Activated CD8-positive, alpha-beta memory T cell treated with anti-CD3 and anti-CD28 coated beads, Interleukin-2, amount 50 U/mL, for 4 hours (primary cell): Measurements from ENCODE around the gene EIPR1.

ENCODE experiments used
- DNase-seq: peaks from one replicate; pipeline ENCODE4 v3.0.0-alpha.2; 2020

The EIPR1 gene

DNA sequence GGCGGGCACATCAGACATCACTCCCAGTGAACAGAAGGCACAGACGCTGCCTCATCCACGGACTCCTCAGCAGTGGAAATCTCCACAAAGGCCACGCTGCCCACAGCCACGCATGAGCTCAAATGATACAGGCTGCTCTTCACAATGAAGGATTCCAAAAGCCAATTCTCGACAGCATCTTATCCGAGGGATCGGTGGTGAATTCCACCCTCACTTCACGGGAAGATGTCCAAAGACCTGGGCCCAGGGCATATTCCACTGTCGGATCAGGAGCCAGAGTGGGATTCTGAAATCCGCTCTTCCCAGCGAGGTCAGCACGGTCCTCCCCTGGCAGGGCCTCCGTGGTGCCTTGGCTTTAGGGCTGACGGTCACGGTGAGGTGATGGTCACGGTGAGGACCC lies 55.8 kb downstream of the EIPR1 start:
- no peak for DNase-seq

DNA sequence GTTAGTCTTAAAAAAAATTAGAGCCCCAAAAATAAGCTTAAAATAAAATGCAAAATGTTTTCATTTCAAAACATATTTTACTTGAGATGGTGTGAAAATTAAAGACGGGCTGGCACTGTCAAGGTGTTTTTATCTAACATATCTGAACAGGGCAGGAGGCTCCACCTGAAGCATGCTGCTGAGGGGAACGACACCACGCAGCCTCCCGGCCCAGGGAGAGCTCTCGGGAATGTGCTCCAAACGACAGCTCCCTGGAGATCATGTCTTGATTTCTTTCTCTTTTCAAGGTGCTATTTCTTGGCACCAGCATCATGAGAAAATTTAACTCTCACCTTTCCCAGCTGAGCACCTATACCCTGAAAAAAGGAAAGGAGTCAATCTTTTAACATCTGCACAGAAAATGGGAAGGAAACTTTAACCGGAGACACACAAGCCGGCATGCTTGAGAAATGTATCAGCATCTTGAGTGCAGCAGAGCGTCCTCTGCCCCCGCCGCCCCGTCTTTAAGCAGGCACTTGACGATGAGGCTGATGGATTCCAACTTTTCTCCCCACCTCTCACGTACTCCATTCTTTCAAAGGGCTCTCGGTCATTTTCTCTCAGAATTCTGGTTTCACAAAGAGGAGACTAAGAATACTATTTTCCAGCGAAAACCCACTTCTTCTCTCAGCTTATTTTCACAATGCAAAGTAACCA lies 56.6 kb downstream of the EIPR1 start:
- no peak for DNase-seq

DNA sequence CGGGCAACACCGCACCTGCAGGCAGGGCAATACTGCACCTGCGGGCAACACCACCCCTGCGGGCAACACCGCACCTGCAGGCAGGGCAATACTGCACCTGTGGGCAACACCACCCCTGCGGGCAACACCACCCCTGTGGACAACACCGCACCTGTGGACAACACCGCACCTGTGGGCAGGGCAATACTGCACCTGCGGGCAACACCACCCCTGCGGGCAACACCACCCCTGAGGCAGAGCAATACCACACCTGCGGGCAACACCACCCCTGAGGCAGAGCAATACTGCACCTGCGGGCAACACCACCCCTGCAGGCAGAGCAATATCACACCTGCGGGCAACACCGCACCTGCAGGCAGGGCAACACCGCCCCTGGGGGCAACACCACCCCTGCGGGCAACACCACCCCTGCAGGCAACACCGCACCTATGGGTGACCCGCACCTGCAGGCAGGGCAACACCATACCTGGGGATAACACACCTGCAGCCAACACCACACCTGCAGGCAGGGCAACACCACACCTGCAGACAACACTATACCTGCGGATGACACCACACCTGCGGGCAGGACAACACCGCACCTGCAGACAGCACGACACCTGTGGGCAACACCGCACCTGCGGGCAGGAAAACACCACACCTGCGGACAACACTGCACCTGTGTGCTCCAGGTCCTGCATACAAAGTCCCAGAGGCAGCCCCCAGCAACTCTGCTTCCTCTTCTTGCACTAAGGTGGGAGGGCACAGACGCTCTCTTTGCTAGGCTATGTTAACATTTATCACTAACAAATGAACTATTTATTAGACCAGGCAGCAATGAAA lies 57.7 kb downstream of the EIPR1 start:
- DNase-seq, result no peak

DNA sequence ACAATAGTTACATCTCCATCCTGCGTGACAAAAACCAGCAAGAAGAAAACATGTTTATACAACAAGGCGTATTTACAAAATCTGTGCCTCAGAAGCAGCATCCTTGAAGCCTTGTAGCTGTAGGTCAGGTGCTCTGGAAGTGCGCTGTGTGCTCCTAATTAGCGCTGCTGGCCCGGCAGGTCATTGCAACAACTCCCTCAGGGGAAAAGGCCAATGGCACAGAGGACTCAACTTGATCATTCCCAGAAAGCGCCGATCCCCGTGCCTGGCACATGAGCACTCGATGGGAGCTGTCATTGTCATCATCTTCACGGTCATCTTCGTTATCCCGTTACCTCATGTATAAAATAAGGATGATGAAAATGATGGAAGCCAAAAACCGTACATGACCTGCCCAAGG lies 58.5 kb downstream of the EIPR1 start:
- no peak for DNase-seq

DNA sequence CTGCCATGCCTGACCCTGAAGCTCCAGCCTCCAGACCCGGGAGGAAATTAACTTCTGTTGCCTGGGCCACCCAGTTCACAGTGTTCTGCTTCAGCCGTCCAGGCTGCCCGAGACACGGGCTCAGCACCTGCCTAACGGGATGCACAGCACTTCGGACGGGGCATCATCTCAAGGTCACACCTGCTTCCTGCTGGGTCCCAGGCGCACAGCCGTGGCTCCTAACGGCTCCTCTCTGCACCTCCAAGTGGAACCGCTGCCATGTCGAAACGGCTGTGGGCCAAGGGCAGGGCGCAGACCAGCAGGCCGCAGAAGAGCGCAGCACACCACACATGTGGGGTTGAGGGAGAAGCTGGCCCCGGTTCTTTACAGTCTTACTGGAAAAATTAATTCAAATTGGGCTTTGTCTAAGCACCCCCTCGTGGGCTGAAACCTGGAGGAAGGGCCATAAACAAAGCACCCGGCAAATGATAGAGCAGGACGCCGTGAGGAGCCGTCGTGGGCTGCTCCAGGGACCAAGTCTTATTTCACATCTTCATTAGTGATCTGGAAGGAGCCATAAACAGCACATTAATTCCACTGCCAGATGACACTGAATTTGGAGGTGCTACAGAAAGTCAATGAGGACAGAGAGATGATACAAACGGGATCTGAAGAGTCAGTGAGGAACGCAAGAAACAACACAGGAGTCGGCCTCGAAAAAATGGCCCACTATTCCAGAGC lies 59.6 kb downstream of the EIPR1 start:
- no peak for DNase-seq

DNA sequence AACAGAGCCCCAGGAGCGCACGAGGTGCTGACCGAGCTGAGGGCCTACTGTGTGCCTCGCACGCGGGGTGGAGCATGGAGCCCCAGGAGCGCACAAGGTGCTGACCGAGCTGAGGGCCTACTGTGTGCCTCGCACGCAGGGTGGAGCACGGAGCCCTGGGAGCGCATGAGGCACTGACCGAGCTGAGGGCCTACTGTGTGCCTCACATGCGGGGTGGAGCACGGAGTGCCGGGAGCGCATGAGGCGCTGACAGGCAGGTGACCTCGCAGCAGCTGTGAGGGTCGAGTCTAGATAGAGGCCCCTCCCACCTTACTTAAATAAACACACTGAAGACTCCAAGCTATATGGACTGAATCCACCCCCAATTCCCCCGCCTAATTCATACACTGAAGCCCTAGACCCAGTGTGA lies 60.3 kb downstream of the EIPR1 start:
- DNase-seq, result no peak

DNA sequence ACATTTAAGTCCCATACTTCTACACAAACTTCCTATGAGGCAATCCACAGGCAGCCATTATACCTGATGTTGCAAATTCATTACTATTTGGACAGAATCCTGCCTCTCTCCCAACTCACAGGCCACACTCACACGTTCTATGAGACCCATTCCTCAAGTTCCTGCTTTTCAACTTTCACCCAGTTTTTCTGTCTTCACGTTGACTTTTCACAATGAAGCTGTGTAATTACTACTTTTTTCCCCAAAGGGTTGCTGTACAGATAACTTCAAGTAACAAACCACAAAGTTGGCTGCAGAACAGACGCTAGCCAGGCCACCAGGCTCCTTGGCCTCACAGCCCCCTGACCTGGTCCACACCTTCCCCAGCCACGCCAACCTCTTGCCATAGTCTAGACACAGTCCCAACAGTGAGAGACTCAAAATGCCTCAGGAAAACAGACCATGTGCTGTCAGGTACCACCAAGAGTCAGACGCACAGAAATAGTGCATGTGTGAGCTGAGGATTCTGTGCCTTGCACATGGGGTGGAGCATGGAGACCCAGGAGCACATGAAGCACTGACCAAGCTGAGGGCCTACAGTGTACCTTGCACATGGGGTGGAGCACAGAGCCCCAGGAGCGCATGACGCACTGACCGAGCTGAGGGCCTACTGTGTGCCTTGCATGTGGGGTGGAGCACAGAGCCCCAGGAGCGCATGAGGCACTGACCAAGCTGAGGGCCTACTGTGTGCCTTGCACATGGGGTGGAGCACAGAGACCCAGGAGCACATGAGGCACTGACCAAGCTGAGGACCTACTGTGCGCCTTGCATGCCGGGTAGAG lies 61.0 kb downstream of the EIPR1 start:
- no peak for DNase-seq

DNA sequence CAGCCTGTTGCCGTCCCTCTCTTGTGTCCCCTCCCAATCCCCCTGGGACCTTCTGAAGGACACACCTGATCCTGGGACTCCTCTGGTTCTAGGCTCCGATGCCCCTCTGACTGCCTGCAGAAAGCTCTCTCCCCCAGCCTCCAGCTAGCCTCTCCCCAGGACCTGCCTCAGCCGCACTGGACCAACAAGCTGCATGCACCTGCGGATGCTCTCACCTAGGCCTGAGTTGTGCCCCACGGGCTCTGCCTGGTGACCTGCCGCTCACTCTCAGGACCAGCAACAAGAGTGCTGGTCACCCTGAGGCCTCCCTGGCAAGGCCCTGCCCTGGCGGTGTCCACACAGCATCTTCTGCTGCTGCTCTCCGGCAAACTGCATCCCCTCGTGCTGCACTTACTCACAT lies 63.0 kb downstream of the EIPR1 start:
- no peak for DNase-seq

DNA sequence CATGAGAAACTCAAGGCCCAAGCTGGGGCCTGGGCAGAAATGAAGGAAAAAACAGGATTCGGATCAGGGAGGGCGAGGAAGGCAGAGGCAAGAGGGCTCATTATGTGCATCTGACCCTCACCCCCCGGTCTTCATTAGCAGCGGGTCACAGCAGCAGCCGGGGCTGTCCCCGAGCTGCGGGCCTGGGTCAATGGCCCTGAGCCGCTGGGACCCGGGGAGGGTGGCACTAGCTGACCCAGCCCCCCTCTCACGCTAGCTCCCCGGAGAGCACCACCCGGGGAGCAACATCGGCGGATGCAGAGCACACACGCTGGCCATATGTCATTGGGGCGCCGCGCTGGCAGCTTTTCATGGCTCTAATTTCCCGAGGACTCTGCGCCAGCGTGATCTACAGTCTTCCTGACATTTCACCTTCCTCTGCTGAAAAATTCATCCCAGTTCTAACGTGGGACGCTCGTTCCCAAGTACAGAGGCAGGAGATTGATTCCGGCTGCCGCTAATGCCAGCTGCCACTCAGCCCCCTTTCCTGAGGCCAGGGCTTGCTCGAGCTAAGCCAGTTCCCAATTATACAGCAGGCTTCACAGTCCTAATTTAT lies 63.7 kb downstream of the EIPR1 start:
- DNase-seq, result no peak

DNA sequence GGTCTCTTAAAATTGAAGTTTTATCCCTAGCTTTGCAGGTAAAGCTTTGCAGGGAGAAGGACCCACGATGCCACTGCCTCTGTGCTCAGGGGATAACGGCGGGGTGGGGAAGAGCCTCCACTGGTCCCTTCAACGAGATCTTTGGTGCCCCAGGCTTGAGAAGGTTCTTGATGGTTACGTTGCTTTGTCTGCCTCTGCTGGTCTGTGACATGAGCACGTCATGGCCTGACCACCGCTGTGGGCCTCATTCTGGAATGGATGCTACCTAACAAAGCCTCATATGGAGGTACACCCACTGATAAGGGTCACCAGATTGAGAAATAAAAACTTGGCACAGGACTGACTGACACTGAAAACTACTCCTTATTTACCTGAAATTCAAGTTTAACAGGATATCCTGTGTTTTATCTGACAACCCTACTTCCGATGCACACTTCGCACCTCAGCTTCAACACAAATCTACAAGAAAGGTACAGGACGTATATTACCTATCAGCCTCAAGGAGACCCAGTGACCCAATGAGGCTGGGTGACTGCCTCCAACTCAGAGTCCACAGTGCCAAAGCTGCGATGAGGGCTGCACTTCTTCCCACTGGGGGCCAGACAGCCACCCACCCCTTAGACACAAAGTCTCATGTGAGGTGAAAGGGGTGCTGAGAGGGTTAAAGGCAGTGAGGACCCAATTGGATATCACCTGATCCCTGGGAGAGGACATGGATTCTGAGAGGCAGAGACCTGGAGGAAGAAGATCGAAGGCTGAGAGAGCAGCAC lies 64.9 kb downstream of the EIPR1 start:
- DNase-seq, result no peak

DNA sequence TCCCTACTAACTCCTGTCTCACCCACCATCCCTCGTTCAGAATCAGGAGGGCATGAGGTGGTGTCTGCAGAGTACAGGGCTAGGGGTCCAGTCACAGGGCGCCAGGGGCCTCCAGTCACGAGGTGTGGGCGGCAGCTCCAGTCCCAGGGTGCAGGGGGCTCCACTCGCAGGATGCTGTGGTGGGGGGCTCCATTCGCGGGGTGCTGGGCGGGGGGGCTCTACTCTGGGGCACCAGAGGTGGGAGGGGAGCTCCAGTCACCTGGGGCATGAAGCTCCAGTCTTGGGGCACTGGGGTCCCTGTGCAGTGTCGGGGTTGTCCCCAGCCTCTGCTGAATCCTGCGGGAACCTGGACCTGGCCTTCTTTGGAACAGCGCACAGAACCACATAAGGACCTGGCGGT lies 66.0 kb downstream of the EIPR1 start:
- DNase-seq, result no peak

DNA sequence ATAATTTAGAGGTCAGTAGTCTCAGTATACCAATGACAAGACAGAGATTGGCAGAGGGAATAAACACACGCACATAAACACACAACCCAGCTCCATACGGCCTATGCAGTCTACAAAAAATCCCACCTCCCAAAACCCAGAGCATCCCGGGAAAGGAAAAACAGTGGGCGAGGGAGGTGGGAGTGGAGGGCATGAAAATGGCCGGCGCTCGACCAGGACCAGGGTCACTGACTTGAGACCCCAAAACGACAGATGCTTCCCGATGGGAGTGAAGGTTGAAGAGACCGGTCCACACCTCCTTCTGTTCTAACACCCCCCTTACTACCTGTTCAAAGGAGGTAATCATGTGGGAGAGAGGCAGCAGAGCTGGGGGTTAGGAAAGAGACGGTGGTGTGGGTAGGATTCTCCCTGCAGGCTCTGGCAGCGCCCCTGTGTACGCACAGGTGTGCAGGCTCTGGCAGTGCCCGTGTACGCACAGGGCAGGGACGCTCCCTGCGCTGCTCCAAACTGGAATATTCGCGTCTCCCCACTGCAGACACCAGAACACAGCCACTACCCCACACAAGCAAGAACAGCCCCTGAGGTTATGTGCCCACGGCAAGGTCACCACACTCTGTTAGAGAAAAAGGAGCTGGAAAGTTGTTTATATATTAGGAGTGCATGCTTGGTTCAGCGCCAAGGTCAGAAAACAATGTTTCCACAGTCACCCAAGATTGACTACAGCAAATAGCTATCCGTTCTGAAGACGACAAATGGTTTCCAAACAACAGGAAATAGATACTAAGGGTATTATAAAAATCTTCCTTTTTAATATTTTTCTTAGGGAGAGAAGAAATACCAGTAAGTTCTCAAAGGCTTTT lies 67.9 kb downstream of the EIPR1 start:
- DNase-seq, result no peak

DNA sequence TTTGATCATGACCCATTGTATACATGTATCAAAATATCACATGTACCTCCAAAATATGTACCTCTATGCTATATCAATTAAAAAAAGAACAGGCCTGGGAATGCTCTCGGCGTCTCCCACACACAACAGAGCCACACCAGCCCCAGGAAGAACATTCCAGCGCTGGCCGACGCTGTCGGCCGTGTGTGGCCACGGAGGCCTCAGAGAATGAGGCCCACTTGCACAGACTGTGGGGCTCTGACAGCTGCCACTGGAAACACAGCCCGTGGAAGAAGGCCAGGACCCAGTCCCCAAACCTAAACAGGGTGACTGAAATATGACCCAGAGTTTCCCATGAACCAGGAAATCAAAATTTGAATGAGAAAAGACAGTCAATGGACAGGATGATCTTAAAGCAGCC lies 69.7 kb downstream of the EIPR1 start:
- DNase-seq, result no peak

DNA sequence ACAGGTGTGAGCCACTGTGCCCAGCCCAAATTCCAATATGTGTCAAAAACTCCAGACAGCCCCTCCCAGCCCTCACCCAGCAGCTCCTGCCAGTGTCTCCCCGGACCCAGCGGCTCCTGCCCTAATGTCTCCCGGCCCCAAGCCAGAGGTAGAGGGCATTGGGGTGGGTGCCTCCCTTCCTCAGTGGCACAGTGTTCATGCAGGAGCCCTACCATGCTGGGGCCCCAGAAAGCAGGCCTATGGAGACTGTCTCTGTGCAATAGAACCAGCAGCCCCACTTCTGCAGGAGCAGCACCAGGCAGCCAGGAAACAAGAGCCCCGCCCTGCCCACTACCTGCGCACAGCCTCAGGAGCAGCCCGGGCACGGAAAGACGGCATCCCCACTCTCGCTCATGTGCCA lies 70.4 kb downstream of the EIPR1 start:
- DNase-seq, result no peak

DNA sequence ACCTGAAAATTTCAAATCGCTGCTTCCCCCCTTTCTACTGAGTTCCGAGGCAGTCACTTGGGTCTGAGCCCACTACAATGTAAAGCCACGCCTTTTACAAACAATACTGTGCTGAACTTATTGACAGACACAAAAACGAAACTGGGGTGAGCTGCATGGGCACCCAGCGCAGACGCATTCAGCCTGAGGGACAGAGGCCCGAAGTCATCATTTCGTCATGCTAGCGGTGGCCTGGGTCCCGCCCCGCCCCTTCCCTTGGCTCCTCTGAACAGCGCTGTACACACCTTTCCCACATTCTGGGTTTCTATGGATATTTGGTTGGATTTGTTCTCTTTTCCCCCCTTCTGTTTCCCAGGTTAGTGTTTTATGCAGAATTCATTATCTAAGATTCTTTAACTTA lies 71.7 kb downstream of the EIPR1 start:
- no peak for DNase-seq

DNA sequence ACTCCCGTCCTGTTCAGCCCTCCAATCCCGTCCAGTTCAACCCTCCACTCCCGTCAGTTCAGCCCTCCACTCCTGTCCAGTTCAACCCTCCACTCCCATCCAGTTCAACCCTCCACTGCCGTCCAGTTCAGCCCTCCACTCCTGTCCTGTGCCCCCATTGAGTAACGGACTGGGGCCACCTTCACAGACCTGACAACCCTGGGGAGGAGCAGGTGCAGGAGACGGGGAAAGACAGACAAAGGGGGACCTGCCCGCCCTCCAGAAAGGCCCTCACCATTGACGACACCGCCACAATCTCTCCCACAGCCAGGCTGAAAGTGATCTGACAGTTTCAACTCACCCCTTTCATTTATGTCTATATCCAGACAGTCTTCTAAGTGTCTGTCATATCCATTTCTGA lies 72.2 kb downstream of the EIPR1 start:
- no peak for DNase-seq

DNA sequence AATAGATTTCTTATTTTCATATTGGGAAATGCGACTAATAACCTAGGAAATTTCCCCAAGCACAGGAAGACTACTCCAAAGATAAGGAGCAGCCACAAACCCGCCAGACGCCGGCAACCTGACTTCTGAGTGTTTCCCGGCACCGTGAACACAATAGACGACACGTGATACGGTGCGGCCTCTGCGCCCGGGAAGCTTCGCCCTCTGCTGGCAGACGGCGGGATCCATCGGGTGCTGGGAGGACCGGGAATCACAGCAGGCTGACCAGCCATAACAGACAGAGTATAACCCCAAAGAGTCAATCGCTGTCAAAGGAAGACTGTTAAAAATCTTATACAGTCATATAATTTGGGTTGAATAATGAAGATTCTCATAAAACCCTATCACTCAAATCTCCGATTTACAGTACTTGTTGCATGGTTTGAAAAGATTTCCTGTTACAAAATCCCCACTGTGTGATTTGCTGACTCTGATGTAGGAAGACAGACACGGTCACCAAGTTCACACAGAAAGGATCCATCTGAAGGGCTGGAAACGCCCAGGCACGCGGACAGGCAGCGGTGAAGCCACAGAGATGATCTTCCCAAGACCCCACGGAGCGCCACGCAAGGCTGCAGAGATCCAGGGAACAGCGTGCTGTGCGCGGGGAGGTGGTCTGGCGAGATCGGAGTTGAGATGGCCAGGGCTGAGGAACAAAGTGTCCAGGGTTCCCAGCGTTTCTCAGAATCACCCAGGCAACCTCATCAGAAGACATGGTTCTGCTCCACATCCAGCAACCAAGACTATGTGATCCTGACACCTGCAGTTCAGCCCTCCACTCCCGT lies 73.8 kb downstream of the EIPR1 start:
- DNase-seq, result peak; percentile 78

DNA sequence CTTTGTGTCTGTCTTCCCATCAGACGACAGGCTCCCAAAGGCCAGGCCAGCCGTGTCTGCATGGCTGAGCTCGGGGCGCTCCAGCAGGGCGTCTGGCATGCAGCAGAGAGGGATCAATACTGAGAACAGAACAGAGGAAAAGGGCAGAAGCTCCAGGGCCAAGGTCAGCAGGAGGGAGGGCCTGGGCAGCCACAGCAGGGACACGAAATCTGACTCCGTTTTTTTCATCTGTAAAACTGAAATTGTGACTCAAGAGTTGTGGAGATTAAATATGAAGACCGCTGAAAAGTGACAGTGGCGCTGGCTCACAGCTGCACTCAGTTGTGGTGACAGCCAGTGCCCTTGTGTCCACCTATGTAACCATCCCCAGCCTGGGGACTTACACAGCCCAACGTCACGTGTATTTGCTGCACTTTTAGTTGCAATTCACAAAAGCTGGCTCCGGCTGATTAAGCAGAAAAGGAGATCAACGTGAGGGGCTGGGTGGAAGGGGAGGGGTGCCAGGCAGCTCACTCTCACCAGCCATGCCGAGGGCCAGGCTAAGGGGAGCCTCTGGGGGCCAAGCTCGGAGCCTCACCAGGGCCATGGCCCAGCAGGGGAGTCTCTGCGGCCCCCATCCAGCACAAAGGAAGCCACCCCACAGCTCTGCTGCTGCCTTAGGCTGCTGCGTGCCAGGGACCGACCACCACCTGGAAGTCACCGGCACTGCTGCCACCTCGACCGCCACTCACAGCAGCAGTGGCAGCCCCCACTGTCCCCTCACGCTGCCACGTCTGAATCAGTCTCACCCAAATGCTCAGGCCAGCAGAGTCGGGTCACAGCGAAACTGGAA lies 74.7 kb downstream of the EIPR1 start:
- no peak for DNase-seq

DNA sequence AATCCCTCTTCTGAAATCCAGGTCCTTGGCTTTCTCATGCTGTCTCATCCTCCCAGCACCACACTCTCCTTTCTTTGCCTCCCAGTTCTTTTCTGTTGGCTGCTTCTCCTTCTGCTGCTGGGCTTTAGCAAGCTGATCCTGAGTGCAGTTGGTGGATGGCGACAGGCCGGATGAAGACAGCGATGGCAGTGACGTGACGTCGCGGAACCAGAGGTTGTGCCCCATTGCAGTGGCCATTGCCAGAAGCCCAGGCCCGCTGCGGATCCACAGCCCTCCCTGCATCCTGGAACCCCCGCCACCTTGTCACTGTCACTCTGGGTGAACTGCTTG lies 75.2 kb downstream of the EIPR1 start:
- DNase-seq, result no peak
